ENCODE results near the gene RAB40C.

The RAB40C gene

DNA sequence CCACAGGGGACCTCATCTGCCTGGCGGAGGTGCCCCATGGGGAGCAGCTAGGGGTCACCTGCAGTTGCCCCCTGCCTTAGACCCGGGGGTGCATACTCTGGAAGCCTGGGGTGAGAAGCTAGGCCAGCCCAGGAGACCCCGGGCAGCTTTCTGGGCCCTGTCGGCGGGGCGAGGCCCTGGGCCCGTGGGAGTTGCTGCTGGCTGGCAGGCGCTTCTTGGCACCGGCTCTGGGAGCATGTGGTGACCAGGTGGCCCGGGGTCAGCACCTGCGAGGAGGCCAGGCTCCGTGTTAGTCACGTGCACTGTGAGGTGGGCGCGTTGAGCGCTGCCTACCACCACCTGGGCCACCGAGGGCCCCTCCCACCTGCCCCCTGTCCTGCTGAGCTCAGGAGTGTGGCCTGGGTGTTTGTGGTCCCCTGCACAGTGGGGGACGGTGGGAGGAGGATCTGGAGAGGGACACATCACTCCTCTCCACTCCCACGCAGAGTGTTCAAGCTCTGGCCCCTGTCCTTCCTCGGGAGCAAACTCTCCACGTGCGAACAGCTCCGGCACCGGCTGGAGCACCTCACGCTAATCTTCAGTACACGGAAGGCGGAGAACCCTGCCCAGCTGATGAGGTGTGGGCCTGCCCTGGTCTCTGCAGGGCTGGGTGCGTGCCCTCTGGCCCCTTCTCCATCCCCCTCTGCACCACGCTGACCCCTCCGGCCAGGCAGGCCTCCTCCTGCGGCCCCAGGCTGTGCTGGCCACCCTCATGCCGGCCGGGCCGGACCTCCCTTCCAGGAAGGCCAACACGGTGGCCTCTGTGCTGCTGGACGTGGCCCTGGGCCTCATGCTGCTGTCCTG is 14.3 kb upstream of the RAB40C start:
- DNase-seq = no peak

DNA sequence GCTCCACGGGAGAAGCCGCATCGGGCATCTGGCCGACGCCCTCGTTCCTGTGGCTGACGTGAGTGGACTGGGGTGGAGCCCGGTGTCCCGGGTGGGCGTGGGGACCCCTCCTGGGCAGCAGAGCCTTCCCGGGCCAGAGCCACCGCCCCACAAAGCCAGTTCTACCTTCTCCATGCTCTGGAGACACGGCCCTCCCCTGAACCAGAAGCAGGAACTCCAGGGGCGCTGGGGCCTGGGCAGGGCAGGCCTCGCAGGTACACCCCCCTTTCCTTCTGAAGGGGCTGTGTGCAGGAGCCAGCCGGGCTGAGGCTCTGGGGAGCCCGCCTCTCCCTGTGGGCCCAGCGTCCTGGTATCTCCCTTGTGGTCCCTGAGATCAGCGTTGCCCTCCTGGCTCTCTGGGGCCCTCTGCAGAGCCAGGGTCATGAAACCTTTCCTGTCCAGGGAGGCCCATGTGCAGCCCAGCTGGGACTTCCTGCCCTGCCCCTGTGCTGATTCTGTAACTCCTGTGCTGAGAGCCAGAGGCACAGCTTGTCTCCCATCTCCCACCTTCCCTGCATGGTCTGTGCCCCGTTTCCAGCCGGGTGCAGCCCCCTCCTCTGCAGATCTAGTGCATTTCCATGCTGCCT is 13.6 kb upstream of the RAB40C start:
- DNase-seq = no peak

DNA sequence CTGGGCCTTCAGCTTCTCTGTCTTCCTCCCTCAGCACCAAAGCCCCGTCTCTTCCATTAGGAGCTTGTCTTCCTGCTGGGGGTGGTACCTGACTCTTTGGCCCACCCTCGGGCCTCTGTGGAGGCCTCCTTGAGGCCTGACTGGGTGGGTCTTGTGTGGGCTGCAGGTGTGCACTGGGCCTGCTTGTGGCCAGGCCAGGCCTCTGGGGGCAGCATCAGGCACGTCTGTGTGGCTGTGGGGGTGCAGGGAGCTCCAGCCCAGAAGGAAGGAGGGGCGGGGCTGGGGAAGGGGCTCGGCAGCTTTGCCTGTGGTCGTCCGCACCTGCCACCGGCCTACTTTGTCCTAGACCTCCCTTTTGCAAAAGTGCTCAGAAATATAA is 13.1 kb upstream of the RAB40C start:
- DNase-seq = no peak

DNA sequence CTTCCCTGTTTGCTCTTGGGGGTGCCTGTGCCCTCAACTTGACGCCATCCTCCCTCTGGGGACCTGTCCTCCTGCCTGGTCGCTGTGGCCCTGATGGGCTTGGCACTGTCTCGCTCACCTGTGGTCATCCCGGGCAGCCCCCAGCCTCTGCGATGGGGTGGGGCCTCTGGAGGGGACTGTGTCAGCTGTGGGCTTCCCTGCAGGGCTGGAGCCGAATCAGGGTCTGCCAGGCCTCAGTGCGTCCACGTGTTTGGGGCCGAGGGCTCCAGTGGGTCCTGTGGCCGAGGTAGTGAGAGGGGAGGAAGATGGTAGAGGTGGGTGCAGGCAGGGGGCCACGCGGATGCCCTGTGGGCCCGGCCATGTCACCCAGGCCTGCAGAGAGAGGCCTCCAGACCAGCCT is 12.1 kb upstream of the RAB40C start:
- DNase-seq = no peak

DNA sequence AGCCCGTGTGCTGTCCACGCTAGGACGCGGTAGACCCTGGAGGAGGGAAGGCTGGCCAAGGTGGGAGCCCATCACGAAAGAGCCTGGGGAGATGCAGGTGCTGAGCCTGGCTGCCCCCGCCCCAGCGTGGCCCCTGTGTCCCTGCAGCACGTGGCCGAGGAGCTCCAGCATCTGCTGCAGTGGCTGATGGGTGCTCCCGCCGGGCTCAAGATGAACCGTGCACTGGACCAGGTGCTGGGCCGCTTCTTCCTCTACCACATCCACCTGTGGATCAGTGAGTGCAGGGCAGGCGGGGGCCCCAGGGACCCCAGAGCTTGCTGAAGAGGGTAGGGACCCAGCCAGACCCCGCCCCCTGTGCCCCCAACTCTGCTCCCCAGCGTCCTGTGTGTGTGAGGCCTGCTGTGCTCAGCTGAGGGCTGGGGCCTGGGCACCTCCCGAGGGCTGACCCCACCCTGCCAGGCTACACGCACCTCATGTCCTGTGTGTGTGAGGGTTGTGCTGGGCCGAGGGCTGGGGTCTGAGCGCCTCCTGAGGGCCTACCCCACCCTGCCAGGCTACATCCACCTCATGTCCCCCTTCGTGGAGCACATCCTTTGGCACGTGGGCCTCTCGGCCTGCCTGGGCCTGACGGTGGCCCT is 11.5 kb upstream of the RAB40C start:
- DNase-seq = no peak

DNA sequence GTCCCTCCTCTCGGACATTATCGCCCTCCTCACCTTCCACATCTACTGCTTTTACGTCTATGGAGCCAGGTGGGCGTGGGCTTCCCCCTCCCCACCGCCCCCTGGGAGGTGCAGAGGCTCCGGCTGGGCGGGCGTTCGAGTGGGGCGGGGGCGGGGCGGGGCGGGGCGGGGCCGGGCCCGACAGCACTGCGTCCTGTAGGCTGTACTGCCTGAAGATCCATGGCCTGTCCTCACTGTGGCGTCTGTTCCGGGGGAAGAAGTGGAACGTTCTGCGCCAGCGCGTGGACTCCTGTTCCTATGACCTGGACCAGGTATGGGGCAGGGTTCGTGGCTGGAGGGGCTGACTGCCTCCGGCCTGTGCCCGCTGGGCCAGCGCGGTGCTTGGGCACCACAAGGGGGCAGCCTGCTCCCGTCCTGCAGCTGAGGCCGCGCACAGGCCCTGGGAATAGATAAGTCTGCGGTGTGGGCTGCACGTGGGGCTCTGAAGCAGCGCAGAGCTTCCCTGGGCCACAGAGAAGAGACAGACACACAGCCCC is 10.9 kb upstream of the RAB40C start:
- DNase-seq = no peak

DNA sequence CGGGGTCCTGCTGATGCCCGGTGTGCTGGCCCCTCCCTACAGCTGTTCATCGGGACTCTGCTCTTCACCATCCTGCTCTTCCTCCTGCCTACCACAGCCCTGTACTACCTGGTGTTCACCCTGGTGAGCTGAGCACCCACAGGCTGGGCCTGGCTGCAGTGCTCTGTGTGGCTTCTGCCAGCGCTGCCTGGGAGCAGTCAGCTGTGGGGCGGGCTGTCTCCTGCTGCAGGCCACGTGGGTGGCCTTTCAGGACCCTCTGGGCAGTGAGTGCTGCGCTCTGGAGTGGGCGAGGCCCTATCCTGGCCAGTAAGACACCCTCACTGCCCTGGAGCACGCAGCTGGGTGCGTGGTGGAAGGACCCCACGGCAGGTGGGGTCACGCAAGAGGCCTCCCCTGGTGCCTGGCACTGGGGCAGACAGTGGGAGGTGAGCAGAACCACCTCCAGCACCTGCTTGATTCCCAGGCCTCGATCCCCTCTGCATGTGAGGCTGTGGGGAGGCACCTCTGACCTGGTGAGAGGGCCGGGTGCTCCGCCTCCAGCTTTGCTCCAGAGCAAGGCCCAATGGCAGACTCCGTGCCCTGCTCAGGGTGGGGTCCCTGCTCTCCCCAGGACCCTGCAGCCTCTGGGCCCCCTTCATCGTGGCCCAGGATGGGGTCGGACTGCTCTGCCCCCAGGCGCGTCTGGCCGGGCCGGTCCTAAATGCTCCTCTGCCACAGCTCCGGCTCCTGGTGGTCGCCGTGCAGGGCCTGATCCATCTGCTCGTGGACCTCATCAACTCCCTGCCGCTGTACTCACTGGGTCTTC is 9.5 kb upstream of the RAB40C start:
- DNase-seq = no peak

DNA sequence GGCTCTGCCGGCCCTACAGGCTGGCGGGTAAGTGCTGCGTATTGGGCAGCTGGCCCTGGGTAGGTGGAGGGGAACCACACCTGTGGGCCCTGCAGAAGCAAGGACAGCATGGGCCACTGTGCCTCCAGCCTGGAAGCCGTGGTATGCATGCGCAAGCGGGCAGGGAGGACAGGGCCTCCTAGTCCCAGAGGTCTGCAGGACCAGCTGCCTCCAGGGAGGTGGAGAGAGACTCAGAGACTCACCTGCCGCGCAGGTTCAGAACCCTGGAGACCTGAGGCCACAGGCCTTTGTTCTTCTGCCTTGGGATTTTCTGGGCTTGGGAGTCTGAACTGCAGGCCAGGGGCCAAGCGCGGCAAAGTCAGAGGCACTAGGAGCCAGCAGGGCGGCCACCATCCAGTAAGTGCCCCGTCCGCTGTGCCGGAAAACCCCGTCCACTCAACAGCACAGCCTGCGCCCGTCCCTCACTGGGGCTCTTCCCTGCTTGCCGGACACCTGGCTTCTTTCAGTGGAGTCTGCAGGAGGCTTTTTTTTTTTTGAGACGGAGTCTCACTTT is 8.8 kb upstream of the RAB40C start:
- no peak for DNase-seq

DNA sequence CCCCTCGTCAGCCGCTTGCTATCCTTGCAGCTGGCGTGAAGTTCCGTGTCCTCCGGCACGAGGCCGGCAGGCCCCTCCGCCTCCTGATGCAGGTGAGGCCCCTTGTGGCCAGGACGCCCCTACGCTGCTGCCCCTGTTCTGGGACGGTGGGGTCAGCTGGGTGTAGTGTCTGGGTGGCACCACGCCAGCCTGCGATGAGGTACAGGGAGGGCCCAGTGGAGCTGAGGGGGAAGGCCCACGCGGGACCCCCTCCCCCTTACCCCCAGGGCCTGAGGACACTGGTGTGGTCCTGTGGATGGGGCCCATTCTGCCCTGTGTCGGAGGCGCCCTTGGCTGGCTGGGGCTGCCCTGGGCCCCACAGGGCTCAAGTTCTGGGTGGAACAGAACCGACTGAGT is 7.7 kb upstream of the RAB40C start:
- no peak for DNase-seq

DNA sequence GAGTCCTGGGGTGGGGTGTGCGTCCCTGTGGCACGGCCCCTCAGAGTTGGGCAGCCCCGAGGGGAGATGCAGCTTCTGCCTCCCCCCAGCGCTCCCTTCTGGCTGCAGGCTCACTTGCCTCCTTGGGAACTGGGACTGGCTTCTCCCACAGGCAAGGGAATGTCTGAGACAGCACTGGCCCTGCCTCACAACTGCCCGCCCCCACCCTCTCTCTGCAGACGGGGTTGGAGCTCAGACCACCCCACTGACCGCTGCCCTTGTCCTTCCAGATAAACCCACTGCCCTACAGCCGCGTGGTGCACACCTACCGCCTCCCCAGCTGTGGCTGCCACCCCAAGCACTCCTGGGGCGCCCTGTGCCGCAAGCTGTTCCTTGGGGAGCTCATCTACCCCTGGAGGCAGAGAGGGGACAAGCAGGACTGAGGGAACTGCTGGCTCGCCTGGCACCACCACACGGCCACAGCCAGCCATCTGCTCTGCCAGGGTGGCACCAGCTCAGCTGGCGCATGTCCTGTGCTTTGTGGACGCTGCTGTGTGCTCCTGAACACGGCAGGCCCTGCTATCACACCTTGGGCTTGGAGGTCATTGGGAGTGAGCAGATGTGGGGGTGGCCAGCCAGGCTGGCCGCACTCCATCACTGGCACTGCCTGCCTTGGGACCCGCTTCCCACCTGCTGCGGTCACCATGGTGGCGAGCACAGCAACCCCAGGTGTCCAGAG is 7.1 kb upstream of the RAB40C start:
- no peak for DNase-seq

DNA sequence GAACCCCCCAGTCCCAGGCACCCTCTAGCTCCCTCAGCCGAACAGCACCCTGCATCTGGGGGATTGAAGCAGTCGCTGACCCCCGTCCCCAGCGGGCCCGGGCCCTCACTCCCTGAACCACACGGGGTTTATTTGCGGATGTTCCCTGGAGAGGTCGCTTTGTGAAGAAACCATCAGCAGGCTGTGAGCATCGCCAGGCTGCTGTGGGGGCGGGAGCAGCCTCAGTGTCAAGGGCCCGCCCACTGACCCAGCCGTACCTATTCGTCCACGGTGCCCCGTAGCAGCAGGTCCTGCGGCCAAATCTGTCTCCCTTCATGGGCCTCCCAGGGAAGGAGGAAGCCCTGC is 6.4 kb upstream of the RAB40C start:
- no peak for DNase-seq

DNA sequence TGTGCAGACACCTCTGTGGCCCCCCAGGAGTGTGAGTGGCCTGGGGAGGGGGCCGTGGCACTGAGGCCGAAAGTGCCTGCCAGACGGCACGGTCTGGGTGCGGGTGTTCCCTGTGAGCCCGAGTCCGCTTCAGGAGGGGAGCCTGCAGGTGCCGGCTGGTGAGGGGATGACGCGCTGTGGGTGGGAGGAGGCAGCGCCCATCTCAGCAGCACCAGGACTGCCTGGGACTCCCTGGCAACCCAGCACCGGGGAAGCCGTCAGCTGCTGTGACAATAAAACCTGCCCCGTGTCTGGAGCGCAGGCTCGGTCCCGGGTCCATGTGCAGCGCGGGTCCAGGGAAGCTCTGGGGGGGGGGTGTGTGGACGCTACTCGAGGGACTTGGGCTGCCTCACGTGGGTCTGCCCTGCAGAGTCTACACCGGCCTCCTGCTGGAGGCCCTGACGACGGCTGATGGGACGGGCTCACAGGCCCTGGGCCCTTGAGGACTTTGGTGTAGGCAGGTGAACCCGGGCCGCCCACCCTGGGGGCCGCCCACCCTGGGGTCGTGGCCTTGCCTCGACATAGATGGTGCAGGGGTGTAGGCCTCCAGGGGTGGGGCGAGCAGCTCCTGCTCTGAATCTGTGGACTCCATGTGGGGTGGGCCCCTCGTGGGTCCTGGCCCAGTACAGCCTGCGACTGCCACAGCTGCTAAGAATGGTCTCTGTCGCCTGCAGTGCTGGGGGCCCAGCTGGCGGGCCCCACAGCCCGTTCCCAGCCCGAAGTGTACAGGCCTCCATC is 5.9 kb upstream of the RAB40C start:
- DNase-seq = no peak

DNA sequence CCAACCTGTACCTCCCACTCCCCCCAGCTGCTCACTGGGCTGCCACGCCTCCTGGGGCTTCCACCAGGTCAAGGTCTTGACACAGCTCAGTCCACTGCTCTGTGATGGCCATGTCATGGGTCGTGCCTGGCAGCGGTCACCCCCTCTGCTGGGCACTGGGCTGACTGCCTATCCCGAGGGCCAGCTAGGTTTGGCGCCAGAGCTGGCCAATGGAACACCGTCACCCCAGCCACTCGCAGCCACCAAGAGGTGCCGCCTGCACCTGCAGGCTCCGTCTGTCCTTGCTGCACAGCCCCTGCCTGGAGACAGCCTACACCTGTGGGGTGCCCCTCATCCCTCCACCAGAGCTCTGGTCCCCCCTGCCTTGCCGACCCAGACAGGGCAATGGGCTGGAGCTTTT is 4.5 kb upstream of the RAB40C start:
- no peak for DNase-seq

DNA sequence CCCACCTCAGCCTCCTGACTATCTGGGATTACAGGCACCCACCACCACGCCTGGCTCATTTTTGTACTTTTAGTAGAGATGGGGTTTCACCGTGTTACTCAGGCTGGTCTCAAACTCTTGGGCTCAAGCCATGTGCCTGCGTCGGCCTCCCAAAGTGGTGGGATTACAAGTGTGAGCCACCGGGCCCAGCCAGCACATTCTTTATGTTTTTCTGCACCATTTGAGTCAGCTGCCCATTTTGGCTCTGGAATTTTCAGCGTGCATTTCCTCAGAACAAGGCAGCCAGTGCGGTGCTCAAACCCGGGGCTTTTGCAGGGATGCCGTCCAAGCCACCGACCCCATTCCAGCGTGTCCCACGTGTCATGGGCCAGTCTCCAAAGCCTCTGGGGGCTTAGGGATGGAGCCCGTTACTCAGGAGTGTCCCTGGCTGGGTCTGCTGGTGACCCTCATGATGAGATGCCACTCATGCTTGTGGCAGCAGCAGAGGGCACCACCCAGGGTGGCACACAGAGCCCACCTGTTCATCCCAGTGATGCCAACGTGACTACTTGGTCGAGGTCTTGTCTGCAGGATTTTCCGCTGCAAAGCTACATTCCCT is 3.7 kb upstream of the RAB40C start:
- DNase-seq = no peak

DNA sequence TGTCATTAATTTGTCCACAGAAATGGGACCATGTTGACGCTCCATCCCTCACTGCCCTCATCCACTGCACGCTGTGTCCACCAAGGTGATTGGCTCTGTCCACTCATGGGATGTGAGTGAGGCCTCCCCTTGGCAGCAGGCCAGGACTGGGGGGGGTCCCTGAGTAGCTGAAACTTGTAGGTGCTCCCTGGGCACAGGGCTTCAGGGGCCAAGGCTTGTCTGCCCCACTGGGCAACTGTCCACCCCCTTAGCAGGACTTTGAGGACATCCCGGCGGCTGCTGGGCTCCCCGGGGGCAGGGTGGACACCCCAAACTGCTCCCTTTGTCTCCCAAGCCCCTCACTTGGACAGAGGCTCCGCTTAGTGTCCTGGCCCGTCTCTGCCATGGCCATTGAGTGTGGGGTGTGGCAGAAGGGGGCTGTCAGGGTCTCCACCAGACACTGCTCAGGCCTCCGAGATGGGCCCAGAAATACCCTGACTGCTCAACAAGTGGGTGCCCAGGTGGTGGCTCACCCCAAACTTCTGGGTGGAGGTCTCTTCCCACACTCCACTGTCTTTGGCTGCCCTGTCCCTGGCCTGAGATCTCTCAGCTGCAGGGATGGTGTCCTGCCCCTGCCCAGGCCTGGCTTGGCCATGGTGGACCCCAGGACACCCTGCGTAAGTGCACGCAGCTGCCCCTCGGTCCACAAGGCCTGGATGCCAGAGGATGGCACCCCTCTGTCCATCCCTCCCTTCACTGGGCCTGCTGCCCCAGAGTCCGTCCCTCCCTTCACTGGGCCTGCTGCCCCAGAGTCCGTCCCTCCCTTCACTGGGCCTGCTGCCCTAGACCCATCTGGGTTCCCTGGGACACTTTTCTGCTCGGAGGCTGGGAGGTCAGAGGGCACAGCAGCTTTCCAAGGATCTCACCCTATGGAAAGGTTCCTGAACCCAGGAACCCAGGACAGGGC is 2.9 kb upstream of the RAB40C start:
- no peak for DNase-seq

DNA sequence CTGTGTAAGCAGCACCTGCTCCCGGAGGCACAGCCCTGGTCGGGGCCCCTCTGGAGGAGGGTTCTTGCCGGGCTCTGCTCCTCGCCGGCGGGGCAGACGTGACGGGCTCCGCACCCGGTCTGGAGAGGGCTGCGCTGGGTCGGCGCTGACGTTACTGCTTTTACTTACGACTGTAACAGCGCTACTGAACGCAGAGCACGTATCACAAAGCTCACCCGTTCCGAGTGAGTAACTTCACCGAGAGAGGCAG is 1.3 kb upstream of the RAB40C start:
- DNase-seq = no peak

DNA sequence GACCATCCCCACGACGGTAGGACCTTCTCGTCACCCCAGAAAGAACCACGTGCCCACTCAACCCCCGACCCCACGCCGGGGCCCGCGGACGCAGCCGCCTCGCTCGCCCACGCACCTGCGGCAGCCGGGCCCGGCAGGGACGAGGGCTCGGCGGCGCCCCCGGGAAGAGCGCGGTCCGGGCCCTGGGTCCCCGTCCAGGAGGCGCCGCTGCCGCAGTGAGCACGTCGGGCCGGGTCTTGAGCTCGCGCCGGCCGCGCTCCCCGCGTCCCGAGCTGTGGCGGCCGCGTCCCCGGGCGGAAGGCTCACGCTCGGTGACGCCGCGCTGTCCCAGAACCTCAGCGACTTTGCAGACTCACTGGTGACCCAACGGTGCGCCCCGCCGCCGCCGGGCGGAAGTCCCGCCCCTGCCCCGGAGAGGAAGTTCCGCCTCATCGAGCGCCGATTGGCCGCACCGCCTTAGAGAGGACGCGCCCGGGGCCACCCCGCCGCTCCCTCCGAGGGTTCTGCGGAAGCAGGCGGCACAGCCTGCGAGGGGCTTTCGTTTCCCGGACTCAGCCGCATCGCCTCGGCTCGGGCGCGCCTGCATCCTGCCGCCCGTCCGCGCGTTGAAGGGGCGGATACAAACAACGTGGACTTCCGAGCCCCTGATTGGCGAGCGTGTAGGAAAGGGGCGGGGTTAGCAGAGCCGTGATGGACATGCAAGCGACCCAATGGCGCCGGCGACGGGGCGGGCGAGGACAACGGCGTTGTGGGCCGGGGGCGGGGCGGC is 793 bp upstream of the RAB40C start:
- DNase-seq = peak; percentile 86

DNA sequence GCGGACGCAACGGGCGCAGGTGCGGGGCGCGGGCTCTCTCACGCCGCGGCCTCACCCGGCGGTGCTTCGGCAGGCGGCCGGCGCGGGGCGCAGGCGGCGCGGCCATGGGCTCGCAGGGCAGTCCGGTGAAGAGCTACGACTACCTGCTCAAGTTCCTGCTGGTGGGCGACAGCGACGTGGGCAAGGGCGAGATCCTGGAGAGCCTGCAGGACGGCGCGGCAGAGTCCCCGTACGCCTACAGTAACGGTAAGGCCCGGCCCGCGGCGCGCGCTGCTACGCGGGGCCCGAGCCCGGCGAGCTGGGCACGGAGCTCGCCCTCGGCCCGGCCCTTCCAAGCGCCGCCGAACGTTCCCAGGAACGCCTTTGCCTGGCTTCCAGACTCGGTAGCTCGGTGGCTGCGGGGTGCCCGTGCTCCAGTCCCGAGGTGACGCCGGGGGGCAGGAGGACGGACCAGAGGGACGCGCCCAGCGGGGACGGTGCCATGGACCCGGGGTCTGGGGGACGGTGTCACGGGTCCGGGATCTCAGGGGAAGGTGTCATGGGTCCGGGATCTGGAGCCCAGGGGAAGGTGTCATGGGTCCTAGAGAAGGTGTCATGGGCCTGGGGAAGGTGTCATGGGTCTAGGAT is 435 bp downstream of the RAB40C start:
- DNase-seq = no peak

DNA sequence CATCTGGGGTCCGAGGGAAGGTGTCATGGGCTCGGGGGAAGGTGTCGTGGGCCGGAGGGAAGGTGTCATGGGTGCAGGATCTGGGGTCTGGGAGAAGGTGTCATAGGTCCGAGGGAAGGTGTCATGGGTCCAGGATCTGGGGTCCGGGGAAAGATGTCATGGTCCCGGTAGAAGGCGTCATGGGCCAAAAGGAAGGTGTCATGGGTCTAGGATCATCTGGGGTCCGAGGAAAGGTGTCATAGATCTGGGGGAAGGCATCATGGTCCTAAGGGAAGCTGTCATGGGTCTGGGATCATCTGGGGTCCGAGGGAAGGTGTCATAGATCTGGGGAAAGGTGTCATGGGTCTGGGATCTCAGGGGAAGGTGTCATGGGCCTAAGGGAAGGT is 942 bp downstream of the RAB40C start:
- DNase-seq = no peak
